Testis (tissue), 5 donors: Measurements from ENCODE around the gene DNAJC19. TPM values are rescaled to one million over a fixed set of nuclear protein-coding genes. Genes with fewer than 3 reads are reported as not detected.

Experiments
- DNase-seq: peaks from one replicate; pipeline ENCODE4 v3.0.0-alpha.2; 2019
- H3K27ac ChIP-seq, 2 donors: fragments of 200-600 bp; sonication (generic); one replicate each; pipeline ENCODE4 v1.5.1; 2019
- H3K27me3 ChIP-seq: fragments of 200-600 bp; sonication (generic); one replicate; pipeline ENCODE4 v1.5.1; 2019
- H3K36me3 ChIP-seq: fragments of 200-600 bp; sonication (generic); one replicate; pipeline ENCODE4 v1.5.1; 2017; ENCODE audit warnings: low read depth; ENCODE audit errors: missing control alignments
- H3K4me1 ChIP-seq: fragments of 200-600 bp; sonication (generic); one replicate; pipeline ENCODE4 v1.5.1; 2019
- H3K4me3 ChIP-seq, 2 donors: fragments of 200-600 bp; sonication (generic); one replicate each; pipeline ENCODE4 v1.5.1; 2017 to 2019
- H3K9me3 ChIP-seq: fragments of 200-600 bp; sonication (generic); one replicate; pipeline ENCODE4 v1.5.1; 2017
- CTCF ChIP-seq, 3 experiments: fragments of 450-650 bp in 2 of 3; fragments of 200-600 bp in 1 of 3; sonication (generic) in 1 of 3; IDR thresholded peaks; one replicate each; pipeline ENCODE4 v1.5.1; 2016 to 2019; ENCODE audit warnings: antibody characterized with exemption in 3 of 3, mild to moderate bottlenecking in 2 of 3, moderate library complexity in 1 of 3
- POLR2A ChIP-seq: fragments of 450-650 bp; IDR thresholded peaks from one replicate; pipeline ENCODE4 v1.6.1; 2017; ENCODE audit warnings: antibody characterized with exemption, mild to moderate bottlenecking, moderate library complexity
- WGBS, 2 donors: methylation state at CpG; one replicate each; pipeline ENCODE4 v1.1.5; 2018; 5-methylcytosine and 5-hydroxymethylcytosine counted together
- intact Hi-C: fragments of 100-400 bp; cut with DNase I; formaldehyde crosslinking; loops from one replicate; pipeline ENCODE4 v1.15.1; 2023; ENCODE audit warnings: low total_unique reads
- long read RNA-seq, 2 donors: transcript quantifications; one replicate each; lab custom pipeline, GENCODE V29; 2026
- polyA plus RNA-seq: library from polyadenylated mRNA; stranded (reverse); fragments of 350-450 nt; fragmentation: Illumina TruSeq; extraction: RNeasy Lipid Tissue Mini Kit (QIAGEN cat#74804); gene quantifications from one replicate; pipeline ENCODE4 v1.2.3, GENCODE V29; 2014; ENCODE audit warnings: low read depth, low replicate concordance; ENCODE audit not compliant: insufficient read depth
- total RNA-seq, 2 donors: library from RNA; depleted of rRNA; stranded (reverse); fragments of >200 nt; gene quantifications; one replicate each; pipeline ENCODE4 v1.2.3, GENCODE V29; 2016

DNAJC19 gene
- total RNA-seq (10 to 100 TPM; 28.1 to 28.3 TPM), polyA plus RNA-seq (32.1 TPM)
- long read RNA-seq, donor 1, transcript DNAJC19-206 (3 exons, 1,133 nt), result minor isoform, 5 of 84 reads
- long read RNA-seq, donor 1, transcript DNAJC19-202 (5 exons, 1,239 nt), result minor isoform, 5 of 84 reads
- long read RNA-seq, donor 1, transcript DNAJC19-201 (6 exons, 1,454 nt), result major isoform, 65 of 84 reads
- long read RNA-seq, donor 1, partial matches to known transcripts, result 0 of 84 reads
- long read RNA-seq, donor 1, other reads (novel, unspliced or antisense), result 0 of 84 reads
- long read RNA-seq, donor 2, transcript DNAJC19-202 (5 exons, 1,239 nt), result minor isoform, 8 of 42 reads
- long read RNA-seq, donor 2, transcript DNAJC19-201 (6 exons, 1,454 nt), result major isoform, 28 of 42 reads
- long read RNA-seq, donor 2, partial matches to known transcripts, result 0 of 42 reads
- long read RNA-seq, donor 2, other reads (novel, unspliced or antisense), result 0 of 42 reads

GRCh38 chr3:180989291-180990163, at the start of gene DNAJC19:
Gene DNAJC19 (minus strand): TSS chr3:180989736. CDS start chr3:180989602, 134 bp downstream.
- TF ChIP-seq CTCF (IDR thresholded peaks at IDR 0.05), result no peak
- peak; percentile 7 for TF ChIP-seq POLR2A
- peaks cover 9% of the 10 kb centered on the region for H3K4me1 ChIP-seq
- 0 to 1% methylated on average over 43 of the region's 43 CpGs for WGBS, 2 donors
- no peaks in the 10 kb centered on the region for H3K9me3 ChIP-seq
- intact Hi-C loops, result no loop called here
- H3K27me3 ChIP-seq, result no peaks in the 10 kb centered on the region
- H3K4me3 ChIP-seq, result peak within 1 kb of the TSS; percentile 90 to 93
- DNase-seq, result peak; percentile 96
- H3K36me3 ChIP-seq, result no peaks in the 10 kb centered on the region
- peak within 1 kb of the TSS; percentile 84 to 86 for H3K27ac ChIP-seq

GRCh38 chr3:181030948-181031347, 41.4 kb upstream of the DNAJC19 start:
- no peaks in the 10 kb centered on the region for H3K9me3 ChIP-seq
- H3K27ac ChIP-seq, result no peak overlapping the region
- no peaks in the 10 kb centered on the region for H3K27me3 ChIP-seq
- H3K4me1 ChIP-seq, result no peaks in the 10 kb centered on the region
- no peak for TF ChIP-seq POLR2A
- TF ChIP-seq CTCF (IDR thresholded peaks at IDR 0.05), result no peak
- DNase-seq, result no peak
- no peak overlapping the region for H3K4me3 ChIP-seq
- H3K36me3 ChIP-seq, result no peaks in the 10 kb centered on the region
- intact Hi-C loops, result no loop called here

- H3K4me3 ChIP-seq, result no peak overlapping the region
- no peak overlapping the region for H3K27ac ChIP-seq
- TF ChIP-seq POLR2A (no peak), CTCF (IDR thresholded peaks at IDR 0.05) (no peak)
- DNase-seq, result no peak
- H3K4me1 ChIP-seq, result no peaks in the 10 kb centered on the region
- intact Hi-C loops, result no loop called here
- H3K36me3 ChIP-seq, result no peaks in the 10 kb centered on the region
- no peaks in the 10 kb centered on the region for H3K27me3 ChIP-seq
- H3K9me3 ChIP-seq, result no peaks in the 10 kb centered on the region
Measured at GRCh38 chr3:181025204-181025603, 35.7 kb upstream of the DNAJC19 start.

GRCh38 chr3:181017690-181018089, 28.2 kb upstream of the DNAJC19 start:
- TF ChIP-seq CTCF (IDR thresholded peaks at IDR 0.05) (no peak), POLR2A (no peak)
- Histone ChIP-seq H3K27ac (no peak overlapping the region), H3K36me3 (no peaks in the 10 kb centered on the region), H3K4me1 (no peaks in the 10 kb centered on the region), H3K4me3 (no peak overlapping the region), H3K27me3 (no peaks in the 10 kb centered on the region), H3K9me3 (no peaks in the 10 kb centered on the region)
- DNase-seq, result no peak
- WGBS, 2 donors, result 83 to 88% methylated on average over 2 of the region's 2 CpGs
- intact Hi-C loops, result no loop called here
